ENCODE measurements around the gene WWOX.

WWOX gene

DNA sequence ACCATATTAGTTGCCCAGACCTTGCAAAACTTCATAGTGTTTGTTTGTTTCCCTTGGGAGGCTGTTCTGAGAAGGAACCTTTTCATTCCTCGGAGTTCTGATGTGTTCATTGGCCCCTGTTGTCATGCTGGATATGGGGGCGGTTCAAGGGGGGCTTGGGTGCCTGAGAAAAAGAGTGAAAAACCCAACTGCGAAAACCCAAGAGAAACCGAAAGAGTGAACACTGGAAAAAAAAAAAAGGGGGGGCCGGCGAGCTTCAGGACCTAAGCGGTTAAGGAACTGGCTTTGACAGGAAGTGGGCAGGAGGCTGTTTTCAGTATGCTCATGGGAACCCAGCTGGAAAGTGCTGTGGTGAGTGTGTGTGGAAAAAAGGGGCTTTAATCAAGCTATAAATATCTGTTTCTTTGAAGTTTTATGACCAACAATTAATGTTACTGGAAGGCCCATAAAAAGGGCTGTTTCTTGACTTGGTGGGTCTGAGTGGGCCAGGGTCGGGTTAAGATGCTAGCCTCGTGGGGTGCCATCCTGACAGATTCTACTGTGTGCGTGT is 990.4 kb downstream of the WWOX start:
- peak; percentile 80 for DNase-seq
- Histone ChIP-seq H3K4me1 (ENCODE audit: low read length) (no peaks in the 10 kb centered on the region), H3K27me3 (replicated peaks; ENCODE audit: insufficient read depth, low read length) (no peaks in the 10 kb centered on the region), H2AFZ (ENCODE audit: low read length) (0 out of 2 replicates have a peak overlapping the region, but pooled peaks have one; percentile 48), H3K4me3 (ENCODE audit: low read length) (no peak overlapping the region), H3K79me2 (ENCODE audit: low read length) (no peaks in the 10 kb centered on the region), H3K4me2 (ENCODE audit: low read depth, low read length) (peak overlapping the region; percentile 49; the same call in 1 of the 2 replicates), H3K9me2 (replicated peaks; ENCODE audit: insufficient read depth, low read length) (no peaks in the 10 kb centered on the region), H3K9ac (ENCODE audit: low read length) (no peak overlapping the region), H3K36me3 (replicated peaks; ENCODE audit: insufficient read depth, low read length) (no peaks in the 10 kb centered on the region), H3K9me3 (replicated peaks; ENCODE audit: insufficient read depth, low read length) (no peaks in the 10 kb centered on the region), H4K20me1 (ENCODE audit: insufficient read depth, low read length) (no peaks in the 10 kb centered on the region), H3F3A (ENCODE audit: insufficient read depth, low read length) (0 out of 2 replicates have a peak, but pooled peaks cover 2% of the 10 kb centered on the region), H3K27ac (ENCODE audit: low read length) (peak overlapping the region; percentile 27; the same call in 1 of the 2 replicates)
- TF ChIP-seq, protein P1, sequence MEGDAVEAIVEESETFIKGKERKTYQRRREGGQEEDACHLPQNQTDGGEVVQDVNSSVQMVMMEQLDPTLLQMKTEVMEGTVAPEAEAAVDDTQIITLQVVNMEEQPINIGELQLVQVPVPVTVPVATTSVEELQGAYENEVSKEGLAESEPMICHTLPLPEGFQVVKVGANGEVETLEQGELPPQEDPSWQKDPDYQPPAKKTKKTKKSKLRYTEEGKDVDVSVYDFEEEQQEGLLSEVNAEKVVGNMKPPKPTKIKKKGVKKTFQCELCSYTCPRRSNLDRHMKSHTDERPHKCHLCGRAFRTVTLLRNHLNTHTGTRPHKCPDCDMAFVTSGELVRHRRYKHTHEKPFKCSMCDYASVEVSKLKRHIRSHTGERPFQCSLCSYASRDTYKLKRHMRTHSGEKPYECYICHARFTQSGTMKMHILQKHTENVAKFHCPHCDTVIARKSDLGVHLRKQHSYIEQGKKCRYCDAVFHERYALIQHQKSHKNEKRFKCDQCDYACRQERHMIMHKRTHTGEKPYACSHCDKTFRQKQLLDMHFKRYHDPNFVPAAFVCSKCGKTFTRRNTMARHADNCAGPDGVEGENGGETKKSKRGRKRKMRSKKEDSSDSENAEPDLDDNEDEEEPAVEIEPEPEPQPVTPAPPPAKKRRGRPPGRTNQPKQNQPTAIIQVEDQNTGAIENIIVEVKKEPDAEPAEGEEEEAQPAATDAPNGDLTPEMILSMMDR (IDR thresholded peaks at IDR 0.05; ENCODE audit: low read length), result no peak
- TF ChIP-seq EZH2phosphoT487 (IDR thresholded peaks at IDR 0.05; ENCODE audit: low read length) (no peak), EZH2 (optimal IDR thresholded peaks at IDR 0.05; ENCODE audit: low read depth, low read length) (no peak)

DNA sequence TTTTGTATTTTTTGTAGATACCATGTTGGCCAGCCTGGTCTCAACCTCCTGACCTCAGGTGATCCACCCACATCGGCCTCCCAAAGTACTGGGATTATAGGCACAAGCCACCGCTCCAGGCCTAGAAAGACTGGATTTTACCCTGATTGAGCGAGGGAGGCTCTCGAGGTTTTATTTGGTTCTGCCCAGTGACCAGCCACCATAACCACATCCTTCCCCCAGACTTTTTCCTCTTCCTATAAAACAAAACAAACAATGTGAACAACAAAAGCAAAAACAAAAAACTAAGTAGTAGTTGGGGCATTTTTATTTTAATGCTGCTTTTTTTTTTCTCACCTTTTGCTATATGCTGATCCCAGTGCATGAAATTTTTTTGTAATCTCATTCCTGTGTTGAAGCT is 991.5 kb downstream of the WWOX start:
- no peak overlapping the region for H3K9ac ChIP-seq (ENCODE audit: low read length)
- H3K27ac ChIP-seq (ENCODE audit: low read length), result no peak overlapping the region
- H3K4me2 ChIP-seq (ENCODE audit: low read depth, low read length), result no peak overlapping the region
- H4K20me1 ChIP-seq (ENCODE audit: insufficient read depth, low read length), result no peaks in the 10 kb centered on the region
- TF ChIP-seq EZH2phosphoT487 (IDR thresholded peaks at IDR 0.05; ENCODE audit: low read length), result no peak
- no peaks in the 10 kb centered on the region for H3K36me3 ChIP-seq (replicated peaks; ENCODE audit: insufficient read depth, low read length)
- no peaks in the 10 kb centered on the region for H3K4me1 ChIP-seq (ENCODE audit: low read length)
- no peaks in the 10 kb centered on the region for H3K9me3 ChIP-seq (replicated peaks; ENCODE audit: insufficient read depth, low read length)
- 0 out of 2 replicates have a peak, but pooled peaks cover 2% of the 10 kb centered on the region for H3F3A ChIP-seq (ENCODE audit: insufficient read depth, low read length)
- no peak overlapping the region for H3K4me3 ChIP-seq (ENCODE audit: low read length)
- DNase-seq, result no peak
- no peaks in the 10 kb centered on the region for H3K27me3 ChIP-seq (replicated peaks; ENCODE audit: insufficient read depth, low read length)
- H3K79me2 ChIP-seq (ENCODE audit: low read length), result no peaks in the 10 kb centered on the region
- H2AFZ ChIP-seq (ENCODE audit: low read length), result no peak overlapping the region
- H3K9me2 ChIP-seq (replicated peaks; ENCODE audit: insufficient read depth, low read length), result no peaks in the 10 kb centered on the region

DNA sequence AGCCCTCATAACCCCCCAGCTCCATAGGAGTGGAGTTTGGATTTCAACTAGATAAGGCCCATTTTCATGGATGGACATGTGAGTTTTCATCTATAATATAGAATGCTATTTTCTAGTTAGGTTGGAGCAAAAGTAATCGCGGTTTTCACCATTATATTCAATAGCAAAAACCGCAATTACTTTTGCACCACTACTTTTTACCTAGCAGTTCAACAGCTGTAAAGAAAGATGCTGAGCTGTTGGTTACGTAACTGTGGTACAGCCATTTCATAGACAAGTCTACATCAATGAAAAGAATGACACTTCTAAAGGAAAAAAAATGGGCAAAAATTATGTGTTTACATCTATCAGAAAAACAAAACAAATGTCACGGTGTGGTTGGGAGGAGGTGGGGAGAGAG is 993.4 kb downstream of the WWOX start:
- H3K27ac ChIP-seq (ENCODE audit: low read length), result no peak overlapping the region
- H3K27me3 ChIP-seq (replicated peaks; ENCODE audit: insufficient read depth, low read length), result no peaks in the 10 kb centered on the region
- H3K9ac ChIP-seq (ENCODE audit: low read length), result no peak overlapping the region
- H3K4me2 ChIP-seq (ENCODE audit: low read depth, low read length), result no peak overlapping the region
- H3K4me3 ChIP-seq (ENCODE audit: low read length), result no peak overlapping the region
- 0 out of 2 replicates have a peak, but pooled peaks cover 2% of the 10 kb centered on the region for H3F3A ChIP-seq (ENCODE audit: insufficient read depth, low read length)
- H3K36me3 ChIP-seq (replicated peaks; ENCODE audit: insufficient read depth, low read length), result no peaks in the 10 kb centered on the region
- H3K4me1 ChIP-seq (ENCODE audit: low read length), result no peaks in the 10 kb centered on the region
- DNase-seq, result no peak
- H3K79me2 ChIP-seq (ENCODE audit: low read length), result no peaks in the 10 kb centered on the region
- H3K9me2 ChIP-seq (replicated peaks; ENCODE audit: insufficient read depth, low read length), result no peaks in the 10 kb centered on the region
- TF ChIP-seq EZH2phosphoT487 (IDR thresholded peaks at IDR 0.05; ENCODE audit: low read length) (no peak), EZH2 (optimal IDR thresholded peaks at IDR 0.05; ENCODE audit: low read depth, low read length) (no peak)
- TF ChIP-seq, protein P1 (IDR thresholded peaks at IDR 0.05; ENCODE audit: low read length), result no peak
- no peak overlapping the region for H2AFZ ChIP-seq (ENCODE audit: low read length)
- no peaks in the 10 kb centered on the region for H4K20me1 ChIP-seq (ENCODE audit: insufficient read depth, low read length)
- no peaks in the 10 kb centered on the region for H3K9me3 ChIP-seq (replicated peaks; ENCODE audit: insufficient read depth, low read length)

DNA sequence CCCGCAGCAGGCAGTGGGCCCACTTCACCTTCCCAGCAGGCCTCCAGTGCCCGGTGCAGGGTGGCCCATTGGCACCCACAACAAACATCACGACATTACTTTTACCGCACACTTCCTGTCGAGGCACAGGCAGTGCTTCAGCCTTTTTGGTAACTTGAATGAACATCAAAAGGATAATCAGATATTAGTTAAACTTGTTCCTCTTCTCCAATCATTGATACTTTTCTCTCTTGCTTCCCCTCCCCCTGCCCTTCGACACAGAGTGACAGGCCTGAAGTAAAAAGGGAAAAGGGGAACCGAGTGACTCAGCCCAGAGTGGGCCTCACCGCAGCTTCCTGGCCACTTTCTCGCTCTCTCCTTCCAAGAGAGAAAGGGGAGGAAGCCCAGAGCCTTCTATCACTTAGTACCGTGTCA is 994.1 kb downstream of the WWOX start:
- no peak overlapping the region for H3K4me3 ChIP-seq (ENCODE audit: low read length)
- TF ChIP-seq EZH2 (optimal IDR thresholded peaks at IDR 0.05; ENCODE audit: low read depth, low read length), result no peak
- TF ChIP-seq, protein P1 (IDR thresholded peaks at IDR 0.05; ENCODE audit: low read length), result no peak
- TF ChIP-seq EZH2phosphoT487 (IDR thresholded peaks at IDR 0.05; ENCODE audit: low read length), result no peak
- no peaks in the 10 kb centered on the region for H3K9me3 ChIP-seq (replicated peaks; ENCODE audit: insufficient read depth, low read length)
- H3K27ac ChIP-seq (ENCODE audit: low read length), result no peak overlapping the region
- H3K36me3 ChIP-seq (replicated peaks; ENCODE audit: insufficient read depth, low read length), result no peaks in the 10 kb centered on the region
- H3K4me1 ChIP-seq (ENCODE audit: low read length), result no peaks in the 10 kb centered on the region
- H4K20me1 ChIP-seq (ENCODE audit: insufficient read depth, low read length), result no peaks in the 10 kb centered on the region
- H3K4me2 ChIP-seq (ENCODE audit: low read depth, low read length), result no peak overlapping the region
- H3K9me2 ChIP-seq (replicated peaks; ENCODE audit: insufficient read depth, low read length), result no peaks in the 10 kb centered on the region
- H3K9ac ChIP-seq (ENCODE audit: low read length), result no peak overlapping the region
- H2AFZ ChIP-seq (ENCODE audit: low read length), result no peak overlapping the region
- no peaks in the 10 kb centered on the region for H3K27me3 ChIP-seq (replicated peaks; ENCODE audit: insufficient read depth, low read length)
- H3K79me2 ChIP-seq (ENCODE audit: low read length), result no peaks in the 10 kb centered on the region
- DNase-seq, result no peak
- 0 out of 2 replicates have a peak, but pooled peaks cover 2% of the 10 kb centered on the region for H3F3A ChIP-seq (ENCODE audit: insufficient read depth, low read length)

Measured in MM.1S (cell line).